ENCODE results near the gene NCKAP5.

DNA sequence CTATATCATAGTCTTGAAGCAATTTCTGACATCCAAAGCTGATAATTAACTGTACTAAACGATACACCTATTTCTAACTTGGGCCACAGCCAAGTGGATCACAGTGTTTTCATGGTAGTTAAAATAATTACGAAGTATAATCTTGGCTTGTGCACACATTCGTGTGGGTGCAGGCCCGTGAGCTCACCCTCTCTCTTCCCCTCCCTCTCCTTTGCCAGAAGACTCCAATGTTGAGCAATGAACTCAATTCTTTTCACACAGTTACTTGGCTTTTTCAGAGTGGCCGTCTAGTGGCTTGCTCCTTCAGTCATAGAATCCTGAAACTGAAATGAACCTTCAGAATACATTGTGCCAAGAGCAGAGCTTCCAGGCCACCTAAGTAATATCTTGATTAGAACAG is 178.7 kb downstream of the NCKAP5 start:
- no peak for TF ChIP-seq ELF4 (IDR thresholded peaks at IDR 0.05)
- no peak for TF ChIP-seq L3MBTL2 (conservative IDR thresholded peaks at IDR 0.05)
- no peak for TF ChIP-seq FOXM1 (IDR thresholded peaks at IDR 0.05; ENCODE audit: borderline replicate concordance)
- TF ChIP-seq BHLHE40 (IDR thresholded peaks at IDR 0.05; ENCODE audit: borderline replicate concordance), result no peak
- no peak for TF ChIP-seq ARNT (IDR thresholded peaks at IDR 0.05)
- TF ChIP-seq SUZ12 (IDR thresholded peaks at IDR 0.05), result no peak
- TF ChIP-seq SP1 (IDR thresholded peaks at IDR 0.05), result no peak
- TF ChIP-seq NFRKB (IDR thresholded peaks at IDR 0.05), result no peak
- TF ChIP-seq, protein P1, sequence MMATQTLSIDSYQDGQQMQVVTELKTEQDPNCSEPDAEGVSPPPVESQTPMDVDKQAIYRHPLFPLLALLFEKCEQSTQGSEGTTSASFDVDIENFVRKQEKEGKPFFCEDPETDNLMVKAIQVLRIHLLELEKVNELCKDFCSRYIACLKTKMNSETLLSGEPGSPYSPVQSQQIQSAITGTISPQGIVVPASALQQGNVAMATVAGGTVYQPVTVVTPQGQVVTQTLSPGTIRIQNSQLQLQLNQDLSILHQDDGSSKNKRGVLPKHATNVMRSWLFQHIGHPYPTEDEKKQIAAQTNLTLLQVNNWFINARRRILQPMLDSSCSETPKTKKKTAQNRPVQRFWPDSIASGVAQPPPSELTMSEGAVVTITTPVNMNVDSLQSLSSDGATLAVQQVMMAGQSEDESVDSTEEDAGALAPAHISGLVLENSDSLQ (IDR thresholded peaks at IDR 0.05), result no peak
- no peak for TF ChIP-seq TARDBP (IDR thresholded peaks at IDR 0.05)
- no peak for TF ChIP-seq ZNF384 (IDR thresholded peaks at IDR 0.05)
- no peak for TF ChIP-seq LEF1 (IDR thresholded peaks at IDR 0.05; ENCODE audit: borderline replicate concordance)
- TF ChIP-seq CTBP1 (IDR thresholded peaks at IDR 0.05; ENCODE audit: borderline replicate concordance), result no peak

Measured in HEK293T (cell line).